GM18870 (cell line): ENCODE measurements around the gene NTN5.

Experiments used
- ATAC-seq: cut with Tn5 transposase; IDR thresholded peaks from one replicate; pipeline ENCODE4 v1.9.1; 2021; ENCODE audit warnings: moderate library complexity; ENCODE audit not compliant: unreplicated experiment

The NTN5 gene

GRCh38 chr19:48616041-48616436 is 56.8 kb downstream of the NTN5 start:
- no peak for ATAC-seq

DNA sequence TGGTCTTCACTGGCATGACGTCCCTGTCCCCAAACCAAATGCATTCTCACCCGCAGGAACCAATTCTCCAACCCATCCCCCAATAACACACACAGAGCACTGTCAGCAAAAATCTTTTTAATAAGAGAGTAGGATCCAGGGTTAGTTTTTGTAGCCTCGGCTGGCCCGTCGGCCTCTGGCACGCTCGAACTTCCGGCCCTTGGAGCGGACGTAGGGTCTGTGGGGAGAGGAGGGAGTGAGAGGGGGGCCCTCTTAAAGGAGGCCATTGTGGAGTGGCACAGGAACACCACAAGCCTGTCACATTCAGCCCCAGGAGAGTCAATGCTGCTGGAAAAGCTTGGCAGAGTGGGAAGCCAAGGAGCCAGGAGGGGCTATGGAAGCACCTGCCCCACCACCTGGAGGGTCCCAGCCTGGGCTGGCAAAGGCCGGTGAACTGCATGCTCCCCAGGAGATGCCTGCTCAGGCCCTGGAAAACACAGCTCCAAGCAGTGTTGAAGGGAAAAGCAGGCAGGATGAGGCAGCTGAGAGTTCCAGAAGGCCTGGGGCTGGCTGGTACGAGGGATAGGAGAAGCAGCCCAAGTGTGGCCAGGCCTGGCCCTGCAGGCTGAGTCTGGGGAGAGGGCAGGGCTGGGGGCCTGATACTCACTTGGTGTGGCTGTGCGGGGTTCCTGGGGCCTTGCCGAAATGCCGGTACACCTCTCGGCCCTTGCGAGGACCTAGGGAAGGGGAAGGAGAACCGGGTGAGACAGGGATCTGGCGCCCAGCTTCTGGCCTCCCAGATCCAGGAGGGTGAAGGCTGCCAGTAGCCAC is 57.4 kb downstream of the NTN5 start:
- ATAC-seq, result no peak

GRCh38 chr19:48614436-48615230 is 58.2 kb downstream of the NTN5 start, which contains the start of gene FAM83E:
FAM83E (minus strand) TSS chr19:48615076; CDS start chr19:48613372, 1,704 bp downstream.
- ATAC-seq, result no peak

DNA sequence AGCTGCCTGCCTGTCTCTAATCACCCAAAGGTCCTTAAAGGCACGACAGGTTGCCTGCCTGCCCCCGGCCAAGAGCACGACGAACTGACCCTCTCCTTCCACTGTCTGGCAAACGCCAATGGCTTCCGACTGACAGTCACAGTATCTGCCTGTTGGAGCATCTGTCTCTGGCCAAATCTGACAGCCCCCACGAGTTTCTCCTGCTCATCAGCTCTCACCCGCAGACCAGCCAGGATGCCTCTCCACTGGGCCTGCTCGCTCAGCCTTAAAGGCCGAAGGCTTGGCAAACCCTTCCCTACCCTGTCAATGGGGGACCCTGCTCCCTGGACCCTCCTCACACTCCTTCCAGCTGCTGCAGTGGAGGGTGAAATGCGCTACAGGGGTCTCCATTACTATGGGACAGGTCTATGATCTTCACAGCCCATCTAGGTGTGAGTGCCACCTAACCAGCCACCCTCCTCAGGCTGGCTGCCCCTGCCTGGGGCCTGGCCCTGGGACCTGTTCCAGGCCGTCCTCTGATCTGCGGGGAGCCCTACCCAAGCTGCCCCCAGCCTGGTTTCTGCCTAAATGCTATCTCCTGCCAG is 58.9 kb downstream of the NTN5 start:
- no peak for ATAC-seq

DNA sequence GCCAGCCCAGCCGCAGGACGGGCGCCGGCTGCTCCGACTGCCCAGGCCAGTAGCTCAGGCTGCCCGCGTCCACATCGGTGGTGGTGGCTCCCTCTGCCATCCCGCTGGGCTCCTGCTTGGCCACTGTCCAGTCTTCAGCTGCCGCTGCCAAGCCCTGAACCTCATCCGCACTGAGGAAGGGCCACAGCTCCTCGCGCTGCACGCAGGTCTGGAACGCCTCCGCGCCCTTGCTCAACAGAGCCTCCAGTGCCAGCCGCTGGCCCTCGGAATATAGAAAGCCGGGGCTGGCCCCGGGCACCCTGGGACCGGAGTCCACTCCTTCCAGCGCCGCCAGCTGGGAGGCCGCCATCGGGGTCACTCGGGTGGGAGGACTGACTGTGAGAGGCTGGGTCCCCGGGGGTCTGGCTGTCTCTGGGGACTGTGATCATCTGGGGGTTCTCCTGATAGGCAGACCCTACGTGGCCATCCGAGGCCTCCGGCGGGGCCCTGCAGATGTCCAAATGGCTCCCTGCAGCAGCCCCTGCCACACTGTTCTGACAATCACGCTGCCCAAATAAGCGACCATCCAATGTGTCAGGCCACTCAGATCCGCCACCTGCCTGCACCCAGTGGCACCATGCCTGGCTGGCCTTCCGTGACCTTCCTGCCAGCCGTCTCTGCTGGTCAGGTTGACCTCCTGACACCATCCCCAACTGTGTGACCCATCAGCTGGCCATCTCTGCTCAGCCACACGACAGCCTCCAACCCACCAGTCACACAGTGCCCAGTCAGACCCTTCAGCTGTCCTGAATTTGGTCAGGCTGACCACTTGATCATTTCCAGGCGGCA is 59.6 kb downstream of the NTN5 start:
- ATAC-seq, result no peak

DNA sequence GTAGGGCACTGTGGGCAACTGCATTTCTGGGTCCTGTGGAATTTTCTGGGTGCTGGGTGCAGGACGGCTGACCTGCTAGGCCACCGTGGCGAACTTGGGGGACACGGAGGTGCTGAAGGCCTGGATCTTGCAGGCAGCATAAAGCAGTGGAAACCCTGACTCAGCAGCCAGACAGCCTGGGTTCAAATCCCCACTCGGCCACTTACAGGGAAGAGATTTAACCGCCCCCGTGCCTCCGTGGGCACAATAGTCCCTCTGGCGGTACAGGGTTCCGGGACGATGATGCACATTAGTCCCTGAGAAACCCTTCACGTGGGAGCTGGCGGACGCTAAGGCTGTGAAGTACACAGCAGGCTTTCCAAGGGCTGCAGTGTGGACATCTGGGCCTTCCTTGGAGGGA is 60.9 kb downstream of the NTN5 start:
- ATAC-seq, result no peak
